Measurements from ENCODE around the gene OSTM1.

OSTM1 gene

GRCh38 chr6:108078191-108078590 lies 3.6 kb upstream of the OSTM1 start:
- TF ChIP-seq REST (IDR thresholded peaks at IDR 0.05; ENCODE audit: insufficient replicate concordance, low read depth) (no peak), GABPA (IDR thresholded peaks at IDR 0.05; ENCODE audit: low read depth) (no peak), POLR2AphosphoS5 (IDR thresholded peaks at IDR 0.05; ENCODE audit: low read depth) (no peak)
- TF ChIP-seq, protein P1, sequence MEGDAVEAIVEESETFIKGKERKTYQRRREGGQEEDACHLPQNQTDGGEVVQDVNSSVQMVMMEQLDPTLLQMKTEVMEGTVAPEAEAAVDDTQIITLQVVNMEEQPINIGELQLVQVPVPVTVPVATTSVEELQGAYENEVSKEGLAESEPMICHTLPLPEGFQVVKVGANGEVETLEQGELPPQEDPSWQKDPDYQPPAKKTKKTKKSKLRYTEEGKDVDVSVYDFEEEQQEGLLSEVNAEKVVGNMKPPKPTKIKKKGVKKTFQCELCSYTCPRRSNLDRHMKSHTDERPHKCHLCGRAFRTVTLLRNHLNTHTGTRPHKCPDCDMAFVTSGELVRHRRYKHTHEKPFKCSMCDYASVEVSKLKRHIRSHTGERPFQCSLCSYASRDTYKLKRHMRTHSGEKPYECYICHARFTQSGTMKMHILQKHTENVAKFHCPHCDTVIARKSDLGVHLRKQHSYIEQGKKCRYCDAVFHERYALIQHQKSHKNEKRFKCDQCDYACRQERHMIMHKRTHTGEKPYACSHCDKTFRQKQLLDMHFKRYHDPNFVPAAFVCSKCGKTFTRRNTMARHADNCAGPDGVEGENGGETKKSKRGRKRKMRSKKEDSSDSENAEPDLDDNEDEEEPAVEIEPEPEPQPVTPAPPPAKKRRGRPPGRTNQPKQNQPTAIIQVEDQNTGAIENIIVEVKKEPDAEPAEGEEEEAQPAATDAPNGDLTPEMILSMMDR (IDR thresholded peaks at IDR 0.05; ENCODE audit: insufficient read depth, low read length), result no peak
- H3K27ac ChIP-seq (replicated peaks), result no peak overlapping the region
- no peak overlapping the region for H3K4me3 ChIP-seq (replicated peaks; ENCODE audit: insufficient read depth, low read length)
- H3K27me3 ChIP-seq (ENCODE audit: insufficient read depth, poor library complexity, severe bottlenecking), result no peaks in the 10 kb centered on the region
- no peak for DNase-seq (ENCODE audit: low read depth in 1 of 2, low spot score in 1 of 2)

GRCh38 chr6:108074057-108074358 lies 533 bp downstream of the OSTM1 start:
- H3K4me3 ChIP-seq (replicated peaks; ENCODE audit: insufficient read depth, low read length), result peak overlapping the region; percentile 75
- TF ChIP-seq, protein P1 (IDR thresholded peaks at IDR 0.05; ENCODE audit: insufficient read depth, low read length), result no peak
- TF ChIP-seq SPI1 (IDR thresholded peaks at IDR 0.05; ENCODE audit: borderline replicate concordance, low read depth) (no peak), POLR2AphosphoS5 (IDR thresholded peaks at IDR 0.05; ENCODE audit: low read depth) (no peak)
- no peak for DNase-seq (ENCODE audit: low read depth in 1 of 2, low spot score in 1 of 2)
- H3K27ac ChIP-seq (replicated peaks), result peak overlapping the region; percentile 81
- H3K27me3 ChIP-seq (ENCODE audit: insufficient read depth, poor library complexity, severe bottlenecking), result no peaks in the 10 kb centered on the region

DNA sequence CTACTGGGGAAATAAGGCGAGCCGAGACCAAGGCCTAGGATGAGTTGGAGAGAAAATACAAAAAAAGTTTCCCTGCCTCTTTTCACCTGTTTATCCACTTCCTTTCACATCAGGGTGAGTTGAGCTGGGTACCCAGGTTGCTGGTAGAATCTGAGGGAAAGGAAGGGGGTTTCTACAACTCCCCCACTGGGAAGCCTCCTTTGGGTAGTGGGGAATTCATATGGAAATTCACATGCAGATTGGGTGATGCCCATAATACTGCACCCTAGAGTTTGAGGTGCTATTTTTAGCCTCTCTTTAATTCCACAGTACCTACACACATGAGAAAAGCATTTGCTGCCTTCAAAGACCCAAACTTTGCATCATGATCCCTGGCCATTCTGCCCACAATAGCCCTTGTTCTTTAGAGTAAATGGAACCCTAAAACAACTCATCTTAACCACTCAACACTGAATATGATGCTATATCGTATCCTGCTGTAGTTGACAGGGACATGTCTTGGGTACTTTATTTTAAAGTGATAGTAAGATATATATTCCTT lies 2.7 kb downstream of the OSTM1 start:
- DNase-seq (ENCODE audit: low read depth in 1 of 2, low spot score in 1 of 2), result no peak
- TF ChIP-seq GABPA (IDR thresholded peaks at IDR 0.05; ENCODE audit: low read depth) (no peak), REST (IDR thresholded peaks at IDR 0.05; ENCODE audit: insufficient replicate concordance, low read depth) (no peak), SPI1 (IDR thresholded peaks at IDR 0.05; ENCODE audit: borderline replicate concordance, low read depth) (no peak), POLR2AphosphoS5 (IDR thresholded peaks at IDR 0.05; ENCODE audit: low read depth) (no peak)
- TF ChIP-seq, protein P1 (IDR thresholded peaks at IDR 0.05; ENCODE audit: insufficient read depth, low read length), result no peak
- Histone ChIP-seq H3K27me3 (ENCODE audit: insufficient read depth, poor library complexity, severe bottlenecking) (no peaks in the 10 kb centered on the region), H3K4me3 (replicated peaks; ENCODE audit: insufficient read depth, low read length) (no peak overlapping the region), H3K27ac (replicated peaks) (no peak overlapping the region)

DNA sequence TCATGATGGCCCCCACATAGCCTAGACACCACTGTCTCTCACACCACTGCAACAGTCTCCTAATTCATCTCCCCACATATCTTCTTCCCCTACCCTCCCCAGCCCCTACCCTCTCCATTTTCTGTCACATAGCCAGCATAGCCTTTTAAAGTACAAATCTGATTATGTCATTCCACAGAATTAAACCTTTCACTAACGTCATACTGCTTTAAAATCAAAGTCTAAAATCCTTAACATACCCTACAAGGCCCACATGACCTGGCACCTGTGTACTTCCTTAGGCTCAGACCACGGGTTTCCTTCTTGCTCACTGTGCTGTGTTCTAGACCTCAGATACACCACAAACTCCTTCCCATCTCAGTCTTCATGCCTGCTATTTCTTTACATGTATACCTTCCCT lies 5.9 kb downstream of the OSTM1 start:
- no peak overlapping the region for H3K27ac ChIP-seq (replicated peaks)
- TF ChIP-seq, protein P1 (IDR thresholded peaks at IDR 0.05; ENCODE audit: insufficient read depth, low read length), result no peak
- TF ChIP-seq POLR2AphosphoS5 (IDR thresholded peaks at IDR 0.05; ENCODE audit: low read depth), result no peak
- no peak for TF ChIP-seq REST (IDR thresholded peaks at IDR 0.05; ENCODE audit: insufficient replicate concordance, low read depth)
- no peak for TF ChIP-seq SPI1 (IDR thresholded peaks at IDR 0.05; ENCODE audit: borderline replicate concordance, low read depth)
- no peak for TF ChIP-seq GABPA (IDR thresholded peaks at IDR 0.05; ENCODE audit: low read depth)
- no peaks in the 10 kb centered on the region for H3K27me3 ChIP-seq (ENCODE audit: insufficient read depth, poor library complexity, severe bottlenecking)
- DNase-seq (ENCODE audit: low read depth in 1 of 2, low spot score in 1 of 2), result no peak
- no peak overlapping the region for H3K4me3 ChIP-seq (replicated peaks; ENCODE audit: insufficient read depth, low read length)
